Non-pigmented ciliary epithelial cell (primary cell): Measurements from ENCODE around the gene ARNT2.
A peak's percentile ranks its signal among the peaks of the same experiment; 100 is the strongest.

Source experiments
- DNase-seq: peaks from one replicate; pipeline ENCODE4 v3.0.0-alpha.2; 2010; ENCODE audit warnings: low read depth

The ARNT2 gene

DNA sequence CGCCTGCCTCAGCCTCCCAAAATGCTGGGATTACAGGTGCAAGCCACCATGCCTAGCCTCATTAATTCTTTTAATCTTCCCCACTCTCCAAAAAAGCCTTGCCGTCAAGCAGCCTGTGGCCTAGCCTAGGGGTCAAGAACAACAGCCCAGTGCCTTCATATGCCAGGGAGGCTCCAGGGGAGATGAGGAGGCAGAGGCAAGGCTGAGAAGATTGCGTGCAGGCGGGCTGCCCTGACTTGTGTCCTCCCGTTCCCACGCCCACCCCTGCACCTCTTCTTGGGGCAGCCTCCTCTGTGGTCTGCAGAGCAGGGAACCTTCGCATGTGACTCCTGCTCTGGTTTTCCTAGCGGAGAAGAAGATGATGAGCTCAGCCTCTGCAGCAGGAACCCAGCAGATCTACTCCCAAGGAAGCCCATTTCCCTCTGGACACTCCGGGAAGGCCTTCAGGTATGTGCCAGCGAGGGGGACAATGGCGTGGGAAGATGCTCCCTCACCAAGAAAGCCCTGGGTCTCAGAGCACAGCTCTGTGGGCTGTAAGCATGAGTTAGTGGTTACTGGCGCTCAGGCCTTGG is 172.4 kb downstream of the ARNT2 start:
- no peak for DNase-seq

DNA sequence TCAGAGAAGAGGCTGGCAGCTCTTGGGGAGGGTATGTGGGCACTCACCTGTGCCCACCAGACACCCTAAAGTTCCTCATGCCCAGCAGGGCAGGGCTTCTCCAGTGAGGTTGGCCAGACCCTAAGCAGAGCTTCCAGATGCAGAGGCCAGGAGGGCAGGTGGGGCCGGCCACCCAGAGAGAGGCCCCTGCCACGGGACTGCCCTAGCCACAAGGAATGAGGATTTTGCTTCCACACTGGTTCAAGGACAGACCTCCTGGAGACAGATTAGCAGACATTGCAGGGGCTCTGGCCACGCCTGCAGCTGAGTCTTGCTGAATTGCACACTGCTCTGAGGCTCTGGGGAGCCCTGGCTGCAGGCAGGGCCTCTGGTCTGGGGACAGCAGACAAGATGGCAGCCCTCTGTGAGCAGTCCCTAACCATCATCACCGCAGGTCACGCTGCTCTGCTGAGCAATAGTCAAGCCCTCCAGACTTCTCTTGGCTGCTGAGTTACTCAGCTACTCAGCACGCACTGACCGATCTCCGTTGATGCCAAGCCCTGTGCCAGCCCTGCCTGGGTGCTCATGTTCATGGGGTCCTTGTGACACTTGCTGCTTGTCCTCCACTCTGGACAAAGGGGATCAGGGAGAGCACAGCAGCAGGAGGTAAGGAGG is 173.5 kb downstream of the ARNT2 start:
- no peak for DNase-seq

DNA sequence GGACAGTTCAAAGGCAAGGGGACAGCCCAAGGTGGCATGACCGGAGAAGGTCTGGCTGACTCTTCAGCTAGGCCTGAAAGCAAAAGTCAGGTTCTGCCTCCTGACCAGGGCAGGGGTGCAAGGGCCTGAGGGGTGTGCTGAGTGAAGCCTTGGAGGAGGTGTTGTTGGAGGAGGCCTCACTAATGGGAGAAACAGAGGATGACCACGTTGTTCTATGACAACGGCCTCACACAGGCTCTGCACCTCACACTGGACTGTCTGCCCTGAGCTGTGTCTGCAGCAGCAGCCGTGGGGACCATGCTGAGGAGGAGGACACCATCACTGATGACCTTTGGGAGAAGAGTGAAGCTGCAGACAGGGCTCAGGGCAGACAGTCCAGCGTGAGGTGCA is 174.0 kb downstream of the ARNT2 start:
- DNase-seq: no peak

DNA sequence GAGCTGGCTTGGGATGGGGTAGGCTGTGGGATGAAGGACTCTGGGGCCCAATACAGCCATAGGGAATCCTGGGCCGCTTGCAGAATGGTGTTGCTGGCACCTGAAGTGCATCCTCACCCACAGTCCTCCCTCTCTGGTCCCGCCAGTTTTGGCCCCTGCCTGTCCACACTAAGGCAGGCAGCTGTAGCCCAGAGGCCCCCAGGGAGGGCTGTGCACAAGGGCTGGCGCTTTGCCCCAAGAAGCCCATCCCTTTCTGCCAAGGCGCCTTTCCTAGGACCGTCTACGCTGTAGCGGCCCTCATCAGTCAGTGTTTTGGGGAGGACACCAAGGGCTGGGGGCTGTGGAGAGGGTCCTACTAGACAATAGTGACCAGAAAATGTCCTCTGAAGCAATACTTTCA is 174.7 kb downstream of the ARNT2 start:
- DNase-seq: no peak

DNA sequence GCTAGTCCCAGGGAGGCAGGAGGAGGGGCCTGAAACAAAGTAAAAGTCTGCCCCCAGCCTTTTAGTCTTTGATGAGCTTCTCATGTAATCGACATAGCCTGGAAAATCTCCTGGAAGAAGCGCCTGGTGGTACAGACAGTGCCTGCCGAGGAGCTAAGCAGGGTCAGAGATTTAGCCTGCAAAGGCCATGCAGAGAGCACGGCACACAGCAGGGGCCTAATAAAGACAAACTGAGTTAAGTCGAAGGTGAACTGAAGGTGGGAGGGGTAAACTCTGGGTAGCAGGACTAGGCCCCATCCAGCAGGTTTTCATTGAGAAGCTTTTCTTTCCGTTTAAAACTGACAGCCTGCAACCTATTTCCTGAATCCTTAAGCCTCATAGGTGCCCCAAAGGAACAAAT is 175.4 kb downstream of the ARNT2 start:
- no peak for DNase-seq

DNA sequence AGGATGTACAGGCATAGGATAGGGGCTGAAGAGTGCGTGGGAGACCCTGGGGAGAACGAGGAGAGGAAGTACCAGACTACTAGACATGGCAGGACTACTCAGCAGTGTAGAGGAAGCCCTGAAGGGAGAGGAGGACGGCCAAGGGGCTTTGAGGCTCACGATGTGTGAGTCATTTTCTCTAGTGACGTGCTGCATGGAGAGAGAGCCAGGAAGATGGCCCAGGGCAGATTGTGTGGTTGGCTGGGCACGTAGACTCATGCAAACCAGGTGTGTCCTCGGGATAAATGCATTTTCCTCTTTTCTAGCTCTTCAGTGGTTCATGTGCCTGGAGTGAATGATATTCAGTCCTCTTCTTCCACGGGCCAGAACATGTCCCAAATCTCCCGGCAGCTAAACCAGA is 175.9 kb downstream of the ARNT2 start:
- peak; percentile 66 for DNase-seq

DNA sequence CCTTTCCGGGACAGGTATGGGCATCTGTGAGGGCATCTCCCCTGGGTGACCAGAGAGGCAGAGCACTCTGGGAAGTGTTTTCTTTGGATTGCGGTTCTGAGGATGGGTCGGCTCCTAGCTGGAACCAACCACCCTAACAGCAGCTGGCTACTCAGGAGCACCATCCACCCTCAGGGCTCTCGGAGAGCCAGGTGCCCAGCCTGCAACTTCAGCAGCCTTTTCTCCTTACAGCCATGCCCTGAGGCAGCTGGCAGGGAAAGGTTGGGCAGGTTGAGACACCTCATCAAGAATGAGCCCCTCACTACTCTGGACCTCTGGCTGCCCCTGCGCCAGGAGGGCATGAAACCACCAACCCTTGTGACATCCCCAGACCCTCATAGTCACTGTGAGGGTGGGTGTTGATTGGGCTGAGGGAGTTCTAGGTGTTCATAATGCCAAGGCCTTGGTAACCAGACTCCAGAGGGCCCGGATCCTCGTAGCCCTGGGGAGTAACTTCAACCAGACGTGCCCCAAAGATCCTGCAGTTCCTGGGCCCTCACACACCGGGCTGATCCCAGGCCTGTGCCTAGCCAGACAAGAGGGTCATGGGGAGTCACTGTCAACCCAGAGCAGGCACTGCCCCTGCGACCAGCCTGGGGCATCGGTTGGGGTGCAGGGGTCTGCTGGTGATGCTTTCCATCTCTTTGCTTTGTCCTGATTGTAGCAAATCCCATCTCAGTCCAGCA is 176.5 kb downstream of the ARNT2 start:
- no peak for DNase-seq

DNA sequence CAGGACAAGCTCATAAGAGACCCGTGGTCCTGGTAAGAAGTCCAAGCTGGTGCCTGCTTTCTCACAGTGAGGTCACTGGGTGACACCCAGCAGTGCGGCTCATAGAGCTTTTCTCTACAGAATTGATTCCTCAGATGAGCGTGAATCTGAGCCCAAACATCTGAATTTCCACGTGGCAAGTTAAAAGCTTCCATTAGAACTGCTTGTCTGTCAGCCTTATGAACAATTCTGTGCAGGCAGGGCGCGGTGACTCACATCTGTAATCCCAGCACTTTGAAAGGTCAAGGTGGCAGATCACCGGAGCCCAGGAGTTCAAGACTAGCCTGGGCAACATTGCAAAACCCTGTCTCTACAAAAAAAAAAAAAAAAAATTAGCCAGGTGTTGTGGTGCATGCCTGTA is 177.8 kb downstream of the ARNT2 start:
- no peak for DNase-seq

DNA sequence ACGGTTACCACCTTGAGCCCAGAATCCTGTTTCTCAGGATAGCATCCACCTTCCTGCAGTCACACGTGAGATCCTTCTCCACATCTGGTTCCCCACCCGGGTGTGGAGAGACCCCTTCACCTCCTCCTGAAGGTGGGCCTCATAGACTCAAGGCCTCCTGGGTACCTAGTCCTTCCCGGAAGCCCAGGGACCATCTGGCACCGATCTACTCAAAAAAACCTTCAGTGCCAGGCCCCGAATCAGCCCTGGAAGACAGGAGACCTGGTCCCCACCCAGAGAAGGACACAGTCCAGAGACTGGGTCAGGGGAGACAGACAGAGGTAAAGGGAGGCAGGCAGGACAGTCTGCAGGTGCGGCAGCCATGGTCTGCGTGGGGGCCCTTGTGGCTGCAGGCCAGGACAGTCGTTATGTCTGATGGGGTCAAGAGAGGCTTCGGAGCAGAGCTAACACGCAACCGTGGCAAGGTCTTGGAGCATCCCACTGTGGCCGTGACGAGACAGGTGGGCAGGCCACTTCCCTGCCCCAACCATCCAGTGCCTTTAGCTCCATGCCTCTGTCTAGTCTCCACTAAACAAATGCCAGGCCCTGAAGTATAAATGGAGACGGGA is 178.7 kb downstream of the ARNT2 start:
- no peak for DNase-seq

DNA sequence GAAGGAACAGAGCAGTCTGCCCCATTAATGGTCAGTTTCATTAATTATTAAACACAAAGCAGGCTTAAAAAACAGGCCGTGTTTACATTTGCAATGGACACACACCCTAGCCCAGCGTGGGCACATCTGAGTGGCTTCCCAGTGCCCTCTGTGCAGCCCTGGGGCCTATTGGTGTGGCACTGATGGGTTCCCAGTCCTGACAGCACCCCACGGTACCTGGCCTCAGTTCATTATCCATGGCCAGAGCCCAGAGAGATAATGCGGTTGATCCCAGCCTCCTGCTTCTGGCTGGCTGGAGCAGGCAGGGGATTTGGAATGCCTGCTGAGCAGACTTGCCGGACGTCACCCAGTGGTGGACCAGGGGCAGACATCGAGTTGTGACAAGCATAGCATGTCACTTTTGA is 180.4 kb downstream of the ARNT2 start:
- no peak for DNase-seq

DNA sequence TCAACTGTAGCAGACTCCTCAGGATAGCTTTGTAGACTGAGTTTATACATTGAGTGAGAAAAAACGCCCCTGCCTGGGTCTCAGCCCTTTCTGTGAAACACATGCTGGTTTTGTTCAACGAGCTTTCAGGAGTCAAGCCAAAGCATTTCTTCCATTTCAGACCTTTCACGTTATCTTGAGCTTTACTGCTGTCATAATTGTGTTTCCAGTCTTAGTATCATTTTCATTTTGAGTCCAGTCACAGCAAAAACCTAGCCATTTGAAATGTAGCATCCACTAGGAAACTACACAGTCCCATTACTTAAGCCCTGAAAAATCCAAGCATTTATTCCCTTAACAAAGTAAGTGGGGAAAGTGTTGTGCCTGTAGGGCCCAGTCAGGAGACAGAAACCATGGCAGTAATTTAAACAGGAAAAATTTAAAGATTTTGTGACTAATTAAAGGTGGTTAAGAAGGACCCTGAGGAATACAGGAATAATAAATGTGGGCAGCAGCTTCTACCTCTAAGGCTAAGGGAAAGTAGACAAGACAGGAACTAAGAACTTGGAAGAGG is 180.9 kb downstream of the ARNT2 start:
- DNase-seq: no peak

DNA sequence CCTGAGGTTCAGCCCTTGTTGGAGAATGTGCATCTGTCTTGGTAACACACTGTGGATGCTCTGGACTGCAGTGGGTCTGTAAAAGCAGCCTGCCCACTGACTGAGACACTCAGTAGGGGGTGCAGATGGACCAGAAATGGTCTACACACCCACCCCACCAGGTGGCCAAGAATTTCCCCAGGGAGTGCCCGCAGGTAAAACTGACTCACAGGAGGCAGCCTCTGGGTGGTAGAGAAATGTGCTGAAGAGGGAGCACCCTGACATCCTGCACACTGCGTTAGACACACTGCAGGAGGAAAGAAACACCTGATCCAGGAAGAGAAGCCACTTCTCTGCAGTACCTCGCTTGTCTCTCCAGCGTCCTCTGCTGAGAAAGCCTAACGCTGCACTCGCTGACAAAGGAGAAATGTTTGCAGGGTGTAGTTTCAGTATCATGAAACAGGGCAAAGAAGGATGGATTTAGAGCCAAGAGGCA is 181.4 kb downstream of the ARNT2 start:
- no peak for DNase-seq

DNA sequence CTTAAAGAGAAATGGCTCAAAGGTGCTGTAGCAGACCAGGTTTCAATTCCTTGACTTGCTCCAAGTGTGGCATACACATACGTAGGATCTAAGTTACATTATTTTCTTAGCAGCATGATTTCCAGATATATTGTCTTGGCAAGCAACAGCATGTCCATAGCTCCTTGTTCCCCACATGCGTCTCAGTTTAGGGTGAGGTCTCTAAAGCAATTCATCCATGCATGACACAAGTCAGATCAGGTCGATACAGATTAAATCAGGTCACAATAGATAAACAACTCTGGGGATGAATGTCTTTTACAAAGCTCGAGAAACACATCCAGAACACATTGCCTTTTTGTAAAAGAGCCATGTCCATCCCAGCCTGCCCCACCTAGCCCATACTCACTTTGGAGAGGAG is 182.0 kb downstream of the ARNT2 start:
- no peak for DNase-seq

DNA sequence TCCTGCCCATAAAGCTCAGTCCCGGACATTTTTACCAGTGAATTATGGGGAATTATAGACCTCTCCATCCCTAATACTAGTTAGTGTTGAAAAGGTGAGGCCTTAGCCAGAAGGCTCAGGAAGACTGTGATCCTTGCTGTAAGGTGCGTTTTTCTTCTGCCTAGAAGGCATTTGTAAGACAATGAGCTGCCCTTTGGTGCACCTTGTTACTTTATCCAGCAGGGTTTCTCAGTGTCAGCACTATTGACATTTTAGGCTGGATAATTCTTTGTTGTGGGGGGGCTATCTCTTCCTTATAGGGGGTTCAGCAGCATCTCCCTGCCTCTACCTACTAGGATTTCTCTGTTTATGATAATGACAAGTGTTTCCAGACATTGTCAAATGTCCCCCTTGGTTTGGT is 182.8 kb downstream of the ARNT2 start:
- no peak for DNase-seq

DNA sequence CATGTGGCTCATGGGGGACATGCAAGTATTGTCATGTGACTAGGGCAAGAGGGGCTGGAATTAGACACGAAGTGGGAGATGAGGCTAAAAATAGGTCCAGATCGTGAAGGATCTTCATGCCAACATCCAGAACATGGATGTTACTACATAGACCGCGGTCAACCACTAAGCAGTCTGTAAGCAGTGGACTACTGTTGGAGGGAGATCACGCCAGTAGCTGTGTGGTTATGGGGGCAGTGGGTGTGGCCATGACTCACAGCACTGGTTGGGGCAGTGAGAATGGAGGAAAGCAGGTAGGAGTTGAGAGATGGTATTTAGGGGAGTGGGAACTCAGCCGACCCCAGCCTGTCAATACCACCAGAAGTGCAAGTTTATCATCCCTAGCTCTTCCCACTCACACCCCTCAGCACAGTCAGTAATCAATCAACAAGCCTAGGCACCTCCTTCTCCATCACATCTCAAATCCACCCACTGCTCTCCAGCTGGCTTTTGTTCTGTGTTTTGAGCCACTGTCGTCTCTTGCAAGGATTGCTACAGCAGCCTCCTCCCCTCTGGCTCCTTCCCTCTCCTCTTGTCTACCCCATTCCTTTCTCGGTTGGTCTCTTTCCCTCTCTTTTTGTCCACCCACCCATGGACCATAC is 183.8 kb downstream of the ARNT2 start:
- peak; percentile 43 for DNase-seq

DNA sequence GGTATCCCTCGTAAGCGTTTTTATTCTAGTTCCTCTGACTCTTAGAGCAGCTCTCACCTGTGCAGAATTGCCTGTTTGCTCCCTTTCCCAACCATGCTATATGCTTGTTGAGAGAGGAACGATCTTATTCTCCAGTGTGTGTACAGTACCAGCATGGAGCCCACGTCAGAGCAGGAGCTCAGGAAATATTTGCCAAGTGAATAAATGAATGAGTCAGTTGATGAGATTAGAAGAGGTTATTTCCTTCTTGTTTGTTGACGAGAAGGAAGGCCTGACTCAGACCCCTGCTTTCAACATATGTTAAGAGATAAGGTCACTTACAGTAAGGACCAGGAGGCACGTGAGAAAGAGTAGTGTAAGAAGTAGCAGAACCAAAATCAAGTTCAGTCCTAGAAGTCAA is 184.6 kb downstream of the ARNT2 start:
- DNase-seq: peak; percentile 94

DNA sequence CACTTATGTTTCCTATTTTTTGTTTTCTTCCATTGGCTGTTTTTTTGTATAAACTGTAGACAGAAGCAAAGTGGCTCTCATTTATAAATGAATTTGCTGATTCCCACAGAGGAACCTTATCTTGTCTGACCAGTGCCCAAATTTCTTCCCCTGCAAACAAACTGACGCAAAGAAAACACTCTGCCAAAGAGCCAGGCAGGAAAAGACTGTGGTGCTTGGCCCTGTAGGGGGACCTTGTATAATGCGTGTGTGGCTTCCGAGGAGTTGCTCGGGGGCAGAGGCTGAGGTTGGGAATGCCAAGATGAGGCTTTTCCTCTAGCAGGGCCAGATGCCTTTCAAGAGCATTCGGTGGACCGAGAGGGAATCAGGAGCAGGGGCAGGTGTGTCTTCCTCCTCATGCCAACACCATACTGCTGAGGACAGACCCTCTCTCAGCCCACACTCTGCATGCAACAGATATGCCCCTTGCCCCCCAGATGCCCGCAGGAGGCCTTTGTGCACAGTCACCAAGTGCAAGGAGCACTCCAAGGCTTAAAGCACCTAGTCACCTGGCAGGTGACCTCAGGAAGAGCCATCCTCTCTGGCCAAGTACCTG is 186.7 kb downstream of the ARNT2 start:
- DNase-seq: no peak

DNA sequence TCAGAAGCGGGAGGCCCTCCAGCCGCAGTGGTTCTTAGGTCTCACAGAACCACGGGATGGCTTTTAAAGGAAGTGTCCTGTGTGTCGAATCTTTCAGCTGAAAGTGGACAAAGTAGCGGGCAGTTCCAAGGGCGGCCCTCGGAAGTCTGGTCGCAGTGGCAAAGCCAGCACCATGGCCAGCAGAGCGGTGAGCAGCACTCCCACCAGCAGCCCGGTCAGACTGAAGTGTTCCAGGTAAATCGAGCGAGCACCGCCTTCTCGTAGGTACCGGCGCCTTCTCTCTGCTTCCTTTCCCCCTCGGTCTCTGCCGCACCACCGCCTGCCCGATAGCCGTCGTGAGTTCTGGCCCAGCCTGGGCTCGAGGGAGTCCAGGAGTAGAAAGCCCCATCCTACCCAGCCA is 187.3 kb downstream of the ARNT2 start:
- DNase-seq: no peak

DNA sequence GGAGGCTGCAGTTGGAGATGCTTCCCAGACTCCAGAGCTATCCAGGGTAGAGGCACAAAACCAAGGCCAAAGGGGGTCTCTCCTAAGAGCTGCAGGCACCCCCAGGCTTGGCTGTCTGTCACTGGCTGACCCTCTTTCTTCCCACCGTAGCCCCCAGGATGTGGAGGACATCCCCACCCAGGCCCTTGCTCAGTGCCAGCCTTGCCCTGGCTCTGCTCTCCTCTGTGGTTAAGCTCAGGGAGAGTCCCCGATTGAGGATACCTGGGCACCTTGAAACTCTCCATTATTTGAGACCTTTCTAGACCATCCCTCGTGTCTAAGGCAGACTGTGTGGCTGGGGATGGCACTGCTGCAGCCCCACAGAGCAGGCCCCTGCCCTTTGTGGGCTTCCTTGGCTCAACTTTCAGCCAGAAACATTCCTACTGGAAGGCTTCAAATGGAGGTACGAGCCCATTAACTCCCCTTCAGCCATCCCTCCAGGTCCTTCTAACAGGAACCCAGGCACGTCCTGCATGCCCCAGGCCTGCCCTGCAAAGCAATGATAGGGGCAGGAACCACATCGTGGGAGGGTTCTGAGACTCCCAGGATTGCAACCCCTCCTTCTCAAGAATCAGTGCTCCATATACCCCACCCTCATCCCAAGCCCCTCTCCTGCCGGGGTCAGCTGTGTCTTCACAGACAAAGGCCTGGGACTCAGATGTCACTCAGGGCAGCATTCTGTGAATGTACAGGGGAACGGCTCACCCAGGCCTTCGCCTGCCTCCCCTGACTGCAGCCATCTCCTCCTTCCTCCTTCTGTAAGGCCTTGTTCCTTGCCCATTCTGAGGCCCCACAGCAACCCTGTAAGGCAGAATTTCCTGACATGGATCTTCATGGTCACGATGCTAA is 188.0 kb downstream of the ARNT2 start:
- DNase-seq: no peak

DNA sequence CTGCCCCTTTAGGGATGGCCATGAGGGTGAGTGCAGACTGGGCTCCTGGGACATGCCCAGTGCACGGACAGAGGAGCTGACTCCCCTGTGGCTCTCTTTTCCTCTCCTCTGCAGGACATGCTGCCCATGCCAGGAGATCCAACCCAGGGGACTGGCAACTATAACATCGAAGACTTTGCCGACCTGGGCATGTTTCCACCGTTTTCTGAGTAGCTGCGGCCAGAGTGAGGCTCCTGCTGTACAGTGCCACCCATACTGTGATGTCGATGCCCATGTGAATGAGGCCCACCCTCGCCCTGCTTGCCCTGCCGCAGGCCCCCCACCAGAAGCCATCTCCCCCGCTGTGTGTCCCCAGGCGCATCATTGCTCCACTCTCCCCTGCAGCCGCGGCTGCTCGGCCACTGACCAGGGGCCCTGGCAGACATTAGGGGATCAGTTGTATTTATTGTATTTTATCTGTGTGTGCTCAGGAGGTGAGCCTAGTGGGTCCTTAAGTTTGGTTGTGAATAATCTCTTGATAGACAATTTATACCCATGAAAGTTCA is 189.4 kb downstream of the ARNT2 start:
- DNase-seq: no peak
